HG02938 (cell line): Measurements from ENCODE around the gene TNIP1.

Experiments used
- ATAC-seq: cut with Tn5 transposase; IDR thresholded peaks from one replicate; pipeline ENCODE4 v1.9.1; 2021; ENCODE audit warnings: mild to moderate bottlenecking, moderate library complexity; ENCODE audit not compliant: unreplicated experiment

Gene TNIP1

GRCh38 chr5:151003503-151003860, 77.4 kb downstream of the TNIP1 start:
- ATAC-seq, result no peak

GRCh38 chr5:151002681-151003502, 77.9 kb downstream of the TNIP1 start:
- no peak for ATAC-seq

GRCh38 chr5:151002250-151002649, 78.6 kb downstream of the TNIP1 start:
- ATAC-seq, result no peak

- ATAC-seq, result no peak
Observed at GRCh38 chr5:151001436-151001835, 79.4 kb downstream of the TNIP1 start.

- no peak for ATAC-seq
Observed at GRCh38 chr5:150999704-151000442, 81.0 kb downstream of the TNIP1 start.

GRCh38 chr5:150993826-150994412, 86.9 kb downstream of the TNIP1 start:
- no peak for ATAC-seq

GRCh38 chr5:150993422-150993821, 87.4 kb downstream of the TNIP1 start:
- no peak for ATAC-seq

GRCh38 chr5:150992705-150993104, 88.1 kb downstream of the TNIP1 start:
- ATAC-seq, result no peak

GRCh38 chr5:150989695-150990094, 91.1 kb downstream of the TNIP1 start:
- ATAC-seq, result no peak

- ATAC-seq, result no peak
Observed at GRCh38 chr5:150987746-150988145, 93.1 kb downstream of the TNIP1 start.
